GM12864 (cell line): ENCODE results near the gene MIEN1.
"Not testable (repeated sequence)": the region's sequence is repeated elsewhere in the genome, so short reads cannot be mapped to it uniquely, and the experiment has no call there.

ENCODE experiments used
- DNase-seq: peaks from one replicate; pipeline ENCODE4 v3.0.0-alpha.2; 2011; ENCODE audit warnings: low read depth
- H3K4me3 ChIP-seq: 2 replicates; pipeline ENCODE4 v1.5.1; 2011; ENCODE audit warnings: mild to moderate bottlenecking, low read depth, low read length, control low read depth
- TF ChIP-seq, protein P1 (sequence below): IDR thresholded peaks from 2 replicates; pipeline ENCODE4 v1.5.1; 2011; ENCODE audit warnings: low read depth, mild to moderate bottlenecking, moderate library complexity, low read length, control low read depth, inconsistent platforms; ENCODE audit errors: missing control alignments

The MIEN1 gene

DNA sequence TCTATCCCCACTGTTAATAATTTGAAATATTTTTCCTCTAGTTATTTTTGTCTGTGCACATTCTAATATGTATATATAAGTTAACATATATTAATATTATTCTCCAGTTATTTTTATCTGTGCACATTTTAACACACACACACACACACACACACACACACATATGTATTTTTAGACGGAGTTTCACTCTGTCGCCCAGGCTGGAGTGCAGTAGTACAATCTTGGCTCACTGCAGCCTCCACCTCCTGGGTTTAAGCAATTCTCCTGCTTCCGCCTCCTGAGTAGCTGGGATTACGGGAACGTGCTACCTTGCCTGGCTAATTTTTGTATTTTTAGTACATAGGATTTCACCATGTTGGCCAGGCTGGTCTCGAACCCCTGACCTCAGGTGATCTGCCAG is 12.7 kb downstream of the MIEN1 start:
- H3K4me3 ChIP-seq, result no peak overlapping the region
- no peak for DNase-seq
- TF ChIP-seq, protein P1, sequence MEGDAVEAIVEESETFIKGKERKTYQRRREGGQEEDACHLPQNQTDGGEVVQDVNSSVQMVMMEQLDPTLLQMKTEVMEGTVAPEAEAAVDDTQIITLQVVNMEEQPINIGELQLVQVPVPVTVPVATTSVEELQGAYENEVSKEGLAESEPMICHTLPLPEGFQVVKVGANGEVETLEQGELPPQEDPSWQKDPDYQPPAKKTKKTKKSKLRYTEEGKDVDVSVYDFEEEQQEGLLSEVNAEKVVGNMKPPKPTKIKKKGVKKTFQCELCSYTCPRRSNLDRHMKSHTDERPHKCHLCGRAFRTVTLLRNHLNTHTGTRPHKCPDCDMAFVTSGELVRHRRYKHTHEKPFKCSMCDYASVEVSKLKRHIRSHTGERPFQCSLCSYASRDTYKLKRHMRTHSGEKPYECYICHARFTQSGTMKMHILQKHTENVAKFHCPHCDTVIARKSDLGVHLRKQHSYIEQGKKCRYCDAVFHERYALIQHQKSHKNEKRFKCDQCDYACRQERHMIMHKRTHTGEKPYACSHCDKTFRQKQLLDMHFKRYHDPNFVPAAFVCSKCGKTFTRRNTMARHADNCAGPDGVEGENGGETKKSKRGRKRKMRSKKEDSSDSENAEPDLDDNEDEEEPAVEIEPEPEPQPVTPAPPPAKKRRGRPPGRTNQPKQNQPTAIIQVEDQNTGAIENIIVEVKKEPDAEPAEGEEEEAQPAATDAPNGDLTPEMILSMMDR, result no peak

GRCh38 chr17:39716879-39717536 is 13.3 kb downstream of the MIEN1 start:
- no peak overlapping the region for H3K4me3 ChIP-seq
- TF ChIP-seq, protein P1, result no peak
- no peak for DNase-seq

- H3K4me3 ChIP-seq, result no peak overlapping the region
- TF ChIP-seq, protein P1, result no peak
- no peak for DNase-seq
Observed at GRCh38 chr17:39716073-39716818, 14.1 kb downstream of the MIEN1 start.

- TF ChIP-seq, protein P1, result no peak
- no peak for DNase-seq
- H3K4me3 ChIP-seq, result no peak overlapping the region
Observed at GRCh38 chr17:39715375-39716072, 14.8 kb downstream of the MIEN1 start.

- H3K4me3 ChIP-seq, result no peak overlapping the region
- no peak for DNase-seq
- TF ChIP-seq, protein P1, result no peak
Observed at GRCh38 chr17:39714234-39714633, 16.1 kb downstream of the MIEN1 start.

DNA sequence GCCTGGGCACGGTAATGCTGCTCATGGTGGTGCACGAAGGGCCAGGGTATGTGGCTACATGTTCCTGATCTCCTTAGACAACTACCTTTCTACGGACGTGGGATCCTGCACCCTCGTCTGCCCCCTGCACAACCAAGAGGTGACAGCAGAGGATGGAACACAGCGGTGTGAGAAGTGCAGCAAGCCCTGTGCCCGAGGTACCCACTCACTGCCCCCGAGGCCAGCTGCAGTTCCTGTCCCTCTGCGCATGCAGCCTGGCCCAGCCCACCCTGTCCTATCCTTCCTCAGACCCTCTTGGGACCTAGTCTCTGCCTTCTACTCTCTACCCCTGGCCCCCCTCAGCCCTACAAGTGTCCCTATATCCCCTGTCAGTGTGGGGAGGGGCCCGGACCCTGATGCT is 18.5 kb downstream of the MIEN1 start:
- TF ChIP-seq, protein P1, result no peak
- H3K4me3 ChIP-seq, result no peak overlapping the region
- DNase-seq, result no peak

DNA sequence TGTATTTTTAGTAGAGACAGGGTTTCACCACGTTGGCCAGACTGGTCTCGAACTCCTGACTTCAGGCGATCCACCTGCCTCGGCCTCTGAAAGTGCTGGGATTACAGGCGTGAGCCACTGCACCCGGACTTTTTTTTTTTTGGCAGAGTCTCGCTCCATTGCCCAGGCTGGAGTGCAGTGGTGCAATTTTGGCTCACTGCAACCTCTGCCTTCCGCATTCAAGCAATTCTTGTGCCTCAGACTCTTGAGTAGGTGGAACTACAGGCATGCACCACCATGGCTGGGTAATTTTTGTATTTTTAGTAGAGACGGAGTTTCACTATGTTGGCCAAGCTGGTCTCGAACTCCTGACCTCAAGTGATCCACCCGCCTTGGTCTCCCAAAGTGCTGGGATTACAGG is 19.3 kb downstream of the MIEN1 start:
- DNase-seq, H3K4me3 ChIP-seq: not testable (repeated sequence)
